Stimulated activated naive CD8-positive, alpha-beta T cell treated with anti-CD3 and anti-CD28 coated beads, Interleukin-15, amount 100 ng/mL, for 72 hours (primary cell): ENCODE data around the gene SIGLEC8.
"Not testable (repeated sequence)": the region's sequence is repeated elsewhere in the genome, so short reads cannot be mapped to it uniquely, and the experiment has no call there.

Experiments used
- ATAC-seq: fragments of 150-1000 bp; cut with Tn5 transposase; 2 replicates; pipeline ENCODE4 v1.10.0; 2021; ENCODE audit warnings: mild to moderate bottlenecking, moderate library complexity
- DNase-seq, 2 donors: peaks; one replicate each; pipeline ENCODE4 v3.0.0; 2021 to 2022
- H3K27ac Mint-ChIP-seq, 2 donors: one replicate each; pipeline ENCODE4 v1.8.0; 2022; ENCODE audit warnings: mild to moderate bottlenecking in 2 of 2, mixed read lengths in 2 of 2, moderate library complexity in 2 of 2
- H3K27me3 Mint-ChIP-seq: one replicate; pipeline ENCODE4 v1.8.0; 2022; ENCODE audit warnings: mixed read lengths
- H3K4me1 Mint-ChIP-seq: one replicate; pipeline ENCODE4 v1.8.0; 2022; ENCODE audit warnings: mild to moderate bottlenecking, mixed read lengths
- H3K4me3 Mint-ChIP-seq, 2 donors: one replicate each; pipeline ENCODE4 v1.8.0; 2022; ENCODE audit warnings: mild to moderate bottlenecking in 2 of 2, mixed read lengths in 2 of 2, moderate library complexity in 1 of 2
- H3K9me3 Mint-ChIP-seq, 2 donors: one replicate each; pipeline ENCODE4 v1.8.0; 2022; ENCODE audit warnings: mixed read lengths in 2 of 2

SIGLEC8 gene

GRCh38 chr19:51480590-51480989 lies 22.3 kb upstream of the SIGLEC8 start:
- peaks cover 19% of the 10 kb centered on the region for H3K4me1 Mint-ChIP-seq
- H3K27me3 Mint-ChIP-seq, result peaks cover 67% of the 10 kb centered on the region
- peaks cover 1 to 4% of the 10 kb centered on the region in 2 donors for H3K9me3 Mint-ChIP-seq
- no peak overlapping the region for H3K4me3 Mint-ChIP-seq
- DNase-seq (no peak), ATAC-seq (no peak)
- no peak overlapping the region for H3K27ac Mint-ChIP-seq

GRCh38 chr19:51479531-51480331 lies 21.5 kb upstream of the SIGLEC8 start:
- H3K27me3 Mint-ChIP-seq, result peaks cover 60% of the 10 kb centered on the region
- no peak overlapping the region for H3K4me3 Mint-ChIP-seq
- ATAC-seq, result peak; percentile 97
- peaks cover 0 to 4% of the 10 kb centered on the region in 2 donors for H3K9me3 Mint-ChIP-seq
- peak; percentile 20 to 48 for DNase-seq
- peaks cover 19% of the 10 kb centered on the region for H3K4me1 Mint-ChIP-seq
- peak overlapping the region in 1 of 2 donors; percentile 39 for H3K27ac Mint-ChIP-seq

GRCh38 chr19:51478381-51479234 lies 20.4 kb upstream of the SIGLEC8 start, which contains the start of gene CEACAM18:
Gene CEACAM18, plus strand, starts transcription at chr19:51478539.
- H3K27ac Mint-ChIP-seq, result peak within 1 kb of the TSS in 1 of 2 donors; percentile 56
- no peak for ATAC-seq
- no peak for DNase-seq
- H3K27me3 Mint-ChIP-seq, result peaks cover 63% of the 10 kb centered on the region
- H3K9me3 Mint-ChIP-seq, result peaks cover 0 to 4% of the 10 kb centered on the region in 2 donors
- no peak within 1 kb of the TSS for H3K4me3 Mint-ChIP-seq
- H3K4me1 Mint-ChIP-seq, result peaks cover 21% of the 10 kb centered on the region

GRCh38 chr19:51477344-51477743 lies 19.1 kb upstream of the SIGLEC8 start:
- Mint-ChIP-seq H3K4me1 (peaks cover 31% of the 10 kb centered on the region), H3K27ac (no peak overlapping the region), H3K27me3 (peaks cover 64% of the 10 kb centered on the region), H3K9me3 (peaks cover 0 to 4% of the 10 kb centered on the region in 2 donors), H3K4me3 (no peak overlapping the region)
- DNase-seq (no peak), ATAC-seq (no peak)

DNA sequence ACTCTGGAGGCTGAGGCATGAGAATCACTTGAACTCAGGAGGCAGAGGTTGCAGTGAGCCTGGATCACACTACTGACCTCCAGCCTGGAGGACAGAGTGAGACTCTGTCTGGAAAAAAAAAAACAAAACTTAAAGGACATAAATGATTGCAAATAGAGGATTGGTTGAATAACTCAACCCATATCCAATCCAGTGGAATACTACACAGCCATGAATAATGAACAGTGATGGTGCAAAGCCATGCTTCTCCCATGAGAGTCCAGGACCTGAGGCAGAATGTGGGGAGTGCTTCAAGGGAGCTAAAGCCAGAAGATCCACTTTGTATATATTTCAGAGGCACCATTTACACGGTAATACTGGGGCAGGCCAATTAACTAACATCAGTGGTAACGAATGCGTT lies 17.9 kb upstream of the SIGLEC8 start:
- no peak for ATAC-seq
- peaks cover 59% of the 10 kb centered on the region for H3K27me3 Mint-ChIP-seq
- H3K4me3 Mint-ChIP-seq, result no peak overlapping the region
- H3K4me1 Mint-ChIP-seq, result peaks cover 31% of the 10 kb centered on the region
- peaks cover 0 to 4% of the 10 kb centered on the region in 2 donors for H3K9me3 Mint-ChIP-seq
- H3K27ac Mint-ChIP-seq, result no peak overlapping the region
- no peak for DNase-seq

- Mint-ChIP-seq H3K27ac (no peak overlapping the region), H3K27me3 (peaks cover 57% of the 10 kb centered on the region), H3K4me1 (peaks cover 16% of the 10 kb centered on the region), H3K4me3 (no peak overlapping the region), H3K9me3 (no peaks in the 10 kb centered on the region)
- ATAC-seq, result peak; percentile 88
- DNase-seq, result peak; percentile 75 to 76
Measured at GRCh38 chr19:51473009-51473707, 14.9 kb upstream of the SIGLEC8 start.

DNA sequence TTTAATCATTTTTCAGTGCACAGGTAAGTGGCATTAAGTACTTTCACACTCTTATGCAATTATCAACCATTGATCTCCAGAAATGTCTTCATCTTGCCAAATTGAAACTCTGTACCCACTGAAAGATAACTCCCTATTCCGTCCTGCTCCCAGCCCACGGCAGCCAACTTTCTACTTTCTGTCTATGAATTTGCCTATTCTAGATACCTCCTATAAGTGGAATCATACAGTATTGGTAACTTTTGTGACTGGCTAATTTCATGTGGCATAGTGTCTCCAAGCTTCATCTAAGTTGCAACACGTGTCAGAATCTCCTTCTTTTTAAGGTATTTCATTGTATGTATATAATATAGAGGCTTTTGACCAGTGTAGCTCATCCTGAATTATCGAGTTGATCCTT lies 14.4 kb upstream of the SIGLEC8 start:
- DNase-seq (no peak), ATAC-seq (no peak)
- H3K4me3 Mint-ChIP-seq, result no peak overlapping the region
- H3K27me3 Mint-ChIP-seq, result peaks cover 59% of the 10 kb centered on the region
- H3K27ac Mint-ChIP-seq, result no peak overlapping the region
- no peaks in the 10 kb centered on the region for H3K9me3 Mint-ChIP-seq
- peaks cover 21% of the 10 kb centered on the region for H3K4me1 Mint-ChIP-seq

DNA sequence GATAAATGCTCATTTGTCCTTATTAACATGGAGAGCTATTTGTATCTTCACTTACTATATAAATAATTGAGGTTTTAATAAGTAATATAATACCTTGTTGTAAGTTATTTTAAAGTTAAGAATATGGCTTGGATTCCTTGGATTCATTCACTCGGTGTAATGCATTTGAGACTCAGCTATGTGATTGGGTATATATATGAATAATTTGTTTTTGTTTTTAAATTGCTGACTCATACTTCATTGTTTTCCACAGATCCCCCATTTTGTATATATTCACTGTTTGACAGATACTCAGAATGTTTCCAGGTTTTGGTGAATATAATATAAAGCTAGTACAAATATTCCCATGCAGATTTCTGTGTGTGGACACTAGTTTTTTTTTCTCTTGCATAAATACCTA lies 13.3 kb upstream of the SIGLEC8 start:
- H3K4me3 Mint-ChIP-seq, result no peak overlapping the region
- ATAC-seq, result no peak
- H3K27ac Mint-ChIP-seq, result no peak overlapping the region
- H3K4me1 Mint-ChIP-seq, result peaks cover 27% of the 10 kb centered on the region
- H3K9me3 Mint-ChIP-seq, result no peaks in the 10 kb centered on the region
- peaks cover 60% of the 10 kb centered on the region for H3K27me3 Mint-ChIP-seq
- DNase-seq, result no peak

DNA sequence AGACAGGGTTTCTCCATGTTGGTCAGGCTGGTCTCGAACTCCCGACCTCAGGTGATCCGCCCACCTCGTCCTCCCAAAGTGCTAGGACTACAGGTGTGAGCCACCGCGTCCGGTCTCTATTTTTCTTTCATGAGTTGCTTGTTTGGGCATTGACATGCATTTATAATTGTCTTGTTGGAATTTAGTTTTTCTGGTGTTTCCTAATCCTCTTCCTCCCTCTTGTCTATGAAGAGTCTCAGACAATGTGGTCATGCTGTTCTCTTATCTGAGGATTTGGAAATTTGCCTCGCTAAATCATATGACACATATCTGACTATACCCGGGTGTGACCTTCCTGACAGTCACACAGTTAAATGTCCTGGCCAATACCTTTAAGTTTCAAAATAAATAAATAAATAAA lies 12.7 kb upstream of the SIGLEC8 start:
- Mint-ChIP-seq H3K4me1 (peaks cover 29% of the 10 kb centered on the region), H3K4me3 (no peak overlapping the region), H3K9me3 (no peaks in the 10 kb centered on the region), H3K27me3 (peaks cover 66% of the 10 kb centered on the region), H3K27ac (no peak overlapping the region)
- ATAC-seq (no peak), DNase-seq (no peak)

- H3K27me3 Mint-ChIP-seq, result peaks cover 76% of the 10 kb centered on the region
- peaks cover 29% of the 10 kb centered on the region for H3K4me1 Mint-ChIP-seq
- no peaks in the 10 kb centered on the region for H3K9me3 Mint-ChIP-seq
- no peak for DNase-seq
- ATAC-seq, result no peak
- no peak overlapping the region for H3K4me3 Mint-ChIP-seq
- H3K27ac Mint-ChIP-seq, result no peak overlapping the region
Measured at GRCh38 chr19:51469629-51470028, 11.4 kb upstream of the SIGLEC8 start.

- DNase-seq (no peak), ATAC-seq (no peak)
- Mint-ChIP-seq H3K27me3 (peaks cover 76% of the 10 kb centered on the region), H3K4me1 (peaks cover 32% of the 10 kb centered on the region), H3K27ac (no peak overlapping the region), H3K4me3 (no peak overlapping the region), H3K9me3 (no peaks in the 10 kb centered on the region)
Measured at GRCh38 chr19:51469162-51469561, 10.9 kb upstream of the SIGLEC8 start.

DNA sequence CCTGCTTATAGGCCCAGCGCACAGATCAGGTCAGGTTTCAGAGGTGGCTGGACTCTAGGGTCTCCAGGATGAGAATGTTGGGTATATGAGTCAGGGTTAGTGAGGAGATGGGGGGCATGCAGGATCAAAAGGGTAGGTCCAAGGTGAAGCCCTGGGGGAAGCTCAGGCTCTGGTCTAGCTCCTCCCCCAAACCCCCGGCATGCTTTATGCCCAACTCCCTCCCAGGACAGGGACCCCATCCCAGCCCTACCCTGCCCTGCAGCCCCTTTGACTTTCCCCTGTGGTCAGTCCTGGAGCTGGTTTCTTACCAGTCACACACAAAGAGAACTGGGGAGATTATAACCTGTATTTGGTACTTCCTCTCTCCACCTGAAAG lies 10.3 kb upstream of the SIGLEC8 start:
- no peak overlapping the region for H3K27ac Mint-ChIP-seq
- H3K4me1 Mint-ChIP-seq, result peaks cover 33% of the 10 kb centered on the region
- no peak for ATAC-seq
- no peak overlapping the region for H3K4me3 Mint-ChIP-seq
- no peak for DNase-seq
- peaks cover 77% of the 10 kb centered on the region for H3K27me3 Mint-ChIP-seq
- no peaks in the 10 kb centered on the region for H3K9me3 Mint-ChIP-seq

GRCh38 chr19:51467864-51468544 lies 9.8 kb upstream of the SIGLEC8 start:
- ATAC-seq (no peak), DNase-seq (no peak)
- Mint-ChIP-seq H3K27me3 (peaks cover 77% of the 10 kb centered on the region), H3K4me3 (no peak overlapping the region), H3K4me1 (peaks cover 36% of the 10 kb centered on the region), H3K27ac (no peak overlapping the region), H3K9me3 (no peaks in the 10 kb centered on the region)

GRCh38 chr19:51466723-51467122 lies 8.5 kb upstream of the SIGLEC8 start:
- no peak for ATAC-seq
- no peak overlapping the region for H3K27ac Mint-ChIP-seq
- H3K4me1 Mint-ChIP-seq, result peaks cover 33% of the 10 kb centered on the region
- DNase-seq, result no peak
- H3K9me3 Mint-ChIP-seq, result no peaks in the 10 kb centered on the region
- H3K4me3 Mint-ChIP-seq, result no peak overlapping the region
- H3K27me3 Mint-ChIP-seq, result peaks cover 78% of the 10 kb centered on the region

- H3K9me3 Mint-ChIP-seq, H3K27ac Mint-ChIP-seq, DNase-seq: not testable (repeated sequence)
- peak; percentile 46 for ATAC-seq
- Mint-ChIP-seq H3K27me3 (peaks cover 96% of the 10 kb centered on the region), H3K4me1 (peaks cover 33% of the 10 kb centered on the region), H3K4me3 (peak overlapping the region in 1 of 2 donors; percentile 1)
Measured at GRCh38 chr19:51463976-51464581, 5.8 kb upstream of the SIGLEC8 start.
